Gastrocnemius medialis (tissue), 4 donors: ENCODE results near the gene TARM1. TPM values are rescaled to one million over a fixed set of nuclear protein-coding genes. Genes with fewer than 3 reads are reported as not detected.

Experiments
- ATAC-seq, 2 donors: fragments of 150-250 bp; one replicate each; pipeline ENCODE4 v1.9.1; 2016
- DNase-seq, 2 donors: peaks; one replicate each; pipeline ENCODE4 v3.0.0-alpha.2; 2019
- H3K27ac ChIP-seq, 4 donors: fragments of 200-600 bp; sonication (generic); 1 replicate in 1 of 4; 2 replicates in 3 of 4; pipeline ENCODE4 v1.5.1; 2016 to 2018; ENCODE audit warnings: mild to moderate bottlenecking in 2 of 4, moderate library complexity in 1 of 4
- H3K27me3 ChIP-seq, 3 donors: fragments of 200-600 bp; sonication (generic) in 2 of 3; 1 replicate in 1 of 3; 2 replicates in 2 of 3; pipeline versions ENCODE4 v1.5.1 to v1.6.0; 2016 to 2019; ENCODE audit warnings: mild to moderate bottlenecking in 1 of 3, moderate library complexity in 1 of 3
- H3K36me3 ChIP-seq, 2 donors: fragments of 200-600 bp; sonication (generic) in 1 of 2; one replicate each; pipeline ENCODE4 v1.5.1; 2017 to 2018
- H3K4me1 ChIP-seq, 2 donors: fragments of 200-600 bp; sonication (generic) in 1 of 2; one replicate each; pipeline ENCODE4 v1.5.1; 2016 to 2017; ENCODE audit warnings: mild to moderate bottlenecking in 2 of 2
- H3K4me3 ChIP-seq, 4 donors: fragments of 200-600 bp; sonication (generic) in 3 of 4; 1 replicate in 1 of 4; 2 replicates in 3 of 4; pipeline ENCODE4 v1.5.1; 2016 to 2019; ENCODE audit warnings: mild to moderate bottlenecking in 2 of 4
- H3K9me3 ChIP-seq, 3 donors: fragments of 200-600 bp; sonication (generic) in 2 of 3; 1 replicate in 1 of 3; 2 replicates in 2 of 3; pipeline ENCODE4 v1.5.1; 2016 to 2019
- POLR2A ChIP-seq, 2 donors: fragments of 450-650 bp; IDR thresholded peaks; one replicate each; pipeline ENCODE4 v1.6.1; 2017; ENCODE audit warnings: antibody characterized with exemption in 2 of 2, mild to moderate bottlenecking in 2 of 2, moderate library complexity in 2 of 2
- in situ Hi-C, 4 donors: fragments of 200-750 bp; cut with MboI; loops; one replicate each; pipeline versions ENCODE4 v1.15.0 to v1.8.0; 2017; ENCODE audit warnings: low sequenced_read_pairs in 4 of 4
- intact Hi-C: fragments of 100-400 bp; cut with DNase I; formaldehyde crosslinking; loops from one replicate; pipeline ENCODE4 v1.15.1; 2023; ENCODE audit warnings: low total_unique reads
- total RNA-seq, 4 donors: library from RNA; depleted of rRNA; stranded (reverse); fragments of >200 nt; gene quantifications; one replicate each; pipeline versions ENCODE4 v1.1.0 to v1.2.3, GENCODE V29; 2016
- TF ChIP-seq, protein P1 (sequence below), 5 experiments: fragments of 450-650 bp in 3 of 5; fragments of 200-600 bp in 2 of 5; sonication (generic) in 2 of 5; IDR thresholded peaks in 4 of 5; conservative IDR thresholded peaks in 1 of 5; 1 replicate in 4 of 5; 2 replicates in 1 of 5; pipeline ENCODE4 v1.5.1; 2016 to 2019; ENCODE audit warnings: antibody characterized with exemption in 5 of 5, mild to moderate bottlenecking in 3 of 5, moderate library complexity in 3 of 5

Gene TARM1
- total RNA-seq, 4 donors from 2014 or later: not detected

DNA sequence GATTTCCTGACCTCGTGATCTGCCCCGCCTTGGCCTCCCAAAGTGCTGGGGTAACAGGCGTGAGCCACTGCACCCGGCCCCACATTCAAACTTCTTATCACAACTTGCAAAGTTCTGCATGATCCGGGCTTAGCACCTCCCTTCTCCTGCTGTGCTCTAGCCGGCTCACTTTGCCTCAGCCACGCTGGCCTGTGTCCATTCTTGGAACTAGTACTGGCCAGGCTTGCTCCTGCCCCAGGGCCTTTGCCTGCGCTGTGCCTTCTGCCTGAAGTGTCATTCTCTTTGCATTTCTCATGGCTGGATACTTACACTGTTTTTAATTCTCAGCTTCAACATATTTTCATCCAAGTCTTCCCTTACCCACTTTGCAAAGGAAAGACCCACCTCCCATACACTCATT, 59.8 kb downstream of the TARM1 start:
- TF ChIP-seq, protein P1, sequence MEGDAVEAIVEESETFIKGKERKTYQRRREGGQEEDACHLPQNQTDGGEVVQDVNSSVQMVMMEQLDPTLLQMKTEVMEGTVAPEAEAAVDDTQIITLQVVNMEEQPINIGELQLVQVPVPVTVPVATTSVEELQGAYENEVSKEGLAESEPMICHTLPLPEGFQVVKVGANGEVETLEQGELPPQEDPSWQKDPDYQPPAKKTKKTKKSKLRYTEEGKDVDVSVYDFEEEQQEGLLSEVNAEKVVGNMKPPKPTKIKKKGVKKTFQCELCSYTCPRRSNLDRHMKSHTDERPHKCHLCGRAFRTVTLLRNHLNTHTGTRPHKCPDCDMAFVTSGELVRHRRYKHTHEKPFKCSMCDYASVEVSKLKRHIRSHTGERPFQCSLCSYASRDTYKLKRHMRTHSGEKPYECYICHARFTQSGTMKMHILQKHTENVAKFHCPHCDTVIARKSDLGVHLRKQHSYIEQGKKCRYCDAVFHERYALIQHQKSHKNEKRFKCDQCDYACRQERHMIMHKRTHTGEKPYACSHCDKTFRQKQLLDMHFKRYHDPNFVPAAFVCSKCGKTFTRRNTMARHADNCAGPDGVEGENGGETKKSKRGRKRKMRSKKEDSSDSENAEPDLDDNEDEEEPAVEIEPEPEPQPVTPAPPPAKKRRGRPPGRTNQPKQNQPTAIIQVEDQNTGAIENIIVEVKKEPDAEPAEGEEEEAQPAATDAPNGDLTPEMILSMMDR (IDR thresholded peaks at IDR 0.05 in 4 of 5, conservative IDR thresholded peaks at IDR 0.05 in 1 of 5): no peak
- TF ChIP-seq POLR2A (IDR thresholded peaks at IDR 0.05): no peak
- no peak overlapping the region for H3K4me3 ChIP-seq
- intact Hi-C loops (loop anchor here (5.0 kb wide), 3 partner anchors 39 to 824 kb away; no protein-coding TSS in a partner anchor), in situ Hi-C loops (loop anchor here (5.0 to 10.0 kb wide), 4 partner anchors 109 to 227 kb away; partner anchors contain the start of gene CACNG7 (in 1 of the 4))
- no peak overlapping the region for H3K27ac ChIP-seq
- no peaks in the 10 kb centered on the region for H3K36me3 ChIP-seq
- peaks cover 0 to 1% (median 0%) of the 10 kb centered on the region in 3 donors for H3K27me3 ChIP-seq
- H3K9me3 ChIP-seq: no peaks in the 10 kb centered on the region
- H3K4me1 ChIP-seq: no peaks in the 10 kb centered on the region
- DNase-seq: no peak
- ATAC-seq: no peak

Other genes starting within 250 kb of the TARM1 start
- 10 to 100 TPM in 2 of 4 donors, 1 to 10 TPM in 2; 4.5 to 12.6 (median 8.8) TPM for gene MYADM, start 213.5 kb downstream of the TARM1 start, total RNA-seq
- not detected for gene PRKCG, start 199.2 kb downstream of the TARM1 start, total RNA-seq
- gene CACNG7, start 172.1 kb downstream of the TARM1 start, total RNA-seq: not detected
- under 1 TPM; 0.02 to 0.10 (median 0.05) TPM for gene CACNG8, start 118.4 kb downstream of the TARM1 start, total RNA-seq
- gene CACNG6, start 89.7 kb downstream of the TARM1 start, total RNA-seq: 10 to 100 TPM; 25.2 to 50.3 (median 31.0) TPM
- gene VSTM1, start 17.5 kb downstream of the TARM1 start, total RNA-seq: not detected
- 1 to 10 TPM in 1 of 4 donors, under 1 TPM in 2, not detected in 1; 0.29 to 3.0 (median 0.69) TPM for gene OSCAR, start 19.4 kb upstream of the TARM1 start, total RNA-seq
- gene NDUFA3, start 21.5 kb upstream of the TARM1 start, total RNA-seq: 10 to 100 TPM; 29.5 to 84.9 (median 60.6) TPM
- gene TFPT, start 34.3 kb upstream of the TARM1 start, total RNA-seq: 10 to 100 TPM in 3 of 4 donors, 1 to 10 TPM in 1; 7.5 to 18.1 (median 17.5) TPM
- 10 to 100 TPM; 26.6 to 39.4 (median 37.2) TPM for gene PRPF31, start 34.4 kb upstream of the TARM1 start, total RNA-seq
- 10 to 100 TPM in 2 of 4 donors, 1 to 10 TPM in 2; 5.1 to 14.0 (median 10.2) TPM for gene CNOT3, start 56.4 kb upstream of the TARM1 start, total RNA-seq
- 10 to 100 TPM in 3 of 4 donors, 1 to 10 TPM in 1; 6.5 to 14.2 (median 11.9) TPM for gene LENG1, start 78.4 kb upstream of the TARM1 start, total RNA-seq
- 1 to 10 TPM in 1 of 4 donors, under 1 TPM in 1, not detected in 2; 0.87 to 1.6 TPM for gene TMC4, start 91.8 kb upstream of the TARM1 start, total RNA-seq
- gene MBOAT7, start 108.2 kb upstream of the TARM1 start, total RNA-seq: 10 to 100 TPM; 11.6 to 36.4 (median 19.3) TPM
- gene TSEN34, start 109.9 kb upstream of the TARM1 start, total RNA-seq: 10 to 100 TPM; 40.9 to 48.9 (median 43.9) TPM
- gene RPS9, start 119.5 kb upstream of the TARM1 start, total RNA-seq: 1,000 to 10,000 TPM; 1,002 to 1,381 (median 1,253) TPM
- gene LILRB3, start 141.6 kb upstream of the TARM1 start, total RNA-seq: 1 to 10 TPM in 2 of 4 donors, under 1 TPM in 1, not detected in 1; 0.51 to 7.1 (median 3.6) TPM
- 1 to 10 TPM in 1 of 4 donors, under 1 TPM in 2, not detected in 1; 0.19 to 1.1 (median 0.52) TPM for gene LILRA6, start 161.4 kb upstream of the TARM1 start, total RNA-seq
- gene LILRB5, start 175.9 kb upstream of the TARM1 start, total RNA-seq: 1 to 10 TPM in 3 of 4 donors, under 1 TPM in 1; 0.70 to 5.9 (median 3.3) TPM
- gene LILRB2, start 199.7 kb upstream of the TARM1 start, total RNA-seq: 1 to 10 TPM in 3 of 4 donors, under 1 TPM in 1; 0.61 to 1.3 (median 1.2) TPM
- 1 to 10 TPM in 2 of 4 donors, under 1 TPM in 1, not detected in 1; 0.98 to 2.4 (median 1.1) TPM for gene LILRA5, start 231.8 kb upstream of the TARM1 start, total RNA-seq